HAP-1 (cell line): ENCODE measurements around the gene PEX5.
A peak's percentile ranks its signal among the peaks of the same experiment; 100 is the strongest.

Source experiments
- DNase-seq, 2 experiments: peaks; one replicate each; pipeline ENCODE4 v3.0.0-alpha.2; 2016 to 2020; ENCODE audit warnings: low spot score in 2 of 2
- H3K27me3 ChIP-seq: fragments of 250-450 bp; sonication (Bioruptor Pico); 2 replicates; pipeline ENCODE4 v1.5.1; 2020; ENCODE audit warnings: low read depth, mild to moderate bottlenecking, moderate library complexity
- H3K36me3 ChIP-seq: fragments of 250-450 bp; sonication (Bioruptor Pico); replicated peaks from 2 replicates; pipeline ENCODE4 v1.5.1; 2020; ENCODE audit warnings: mild to moderate bottlenecking
- H3K4me1 ChIP-seq: fragments of 250-450 bp; sonication (Bioruptor Pico); 2 replicates; pipeline ENCODE4 v1.5.1; 2020; ENCODE audit warnings: mild to moderate bottlenecking
- H3K4me3 ChIP-seq: fragments of 250-450 bp; sonication (Bioruptor Pico); 2 replicates; pipeline ENCODE4 v1.5.1; 2020; ENCODE audit warnings: mild to moderate bottlenecking, moderate library complexity
- H3K9me3 ChIP-seq: fragments of 250-450 bp; sonication (Bioruptor Pico); 2 replicates; pipeline ENCODE4 v1.5.1; 2020; ENCODE audit warnings: mild to moderate bottlenecking, moderate library complexity
- in situ Hi-C: fragments of 300-500 bp; cut with MboI; formaldehyde crosslinking; loops from 3 replicates; pipeline ENCODE4 v1.14.3; 2020; ENCODE audit warnings: low sequenced_read_pairs, inconsistent platforms, mixed read lengths

PEX5 gene

DNA sequence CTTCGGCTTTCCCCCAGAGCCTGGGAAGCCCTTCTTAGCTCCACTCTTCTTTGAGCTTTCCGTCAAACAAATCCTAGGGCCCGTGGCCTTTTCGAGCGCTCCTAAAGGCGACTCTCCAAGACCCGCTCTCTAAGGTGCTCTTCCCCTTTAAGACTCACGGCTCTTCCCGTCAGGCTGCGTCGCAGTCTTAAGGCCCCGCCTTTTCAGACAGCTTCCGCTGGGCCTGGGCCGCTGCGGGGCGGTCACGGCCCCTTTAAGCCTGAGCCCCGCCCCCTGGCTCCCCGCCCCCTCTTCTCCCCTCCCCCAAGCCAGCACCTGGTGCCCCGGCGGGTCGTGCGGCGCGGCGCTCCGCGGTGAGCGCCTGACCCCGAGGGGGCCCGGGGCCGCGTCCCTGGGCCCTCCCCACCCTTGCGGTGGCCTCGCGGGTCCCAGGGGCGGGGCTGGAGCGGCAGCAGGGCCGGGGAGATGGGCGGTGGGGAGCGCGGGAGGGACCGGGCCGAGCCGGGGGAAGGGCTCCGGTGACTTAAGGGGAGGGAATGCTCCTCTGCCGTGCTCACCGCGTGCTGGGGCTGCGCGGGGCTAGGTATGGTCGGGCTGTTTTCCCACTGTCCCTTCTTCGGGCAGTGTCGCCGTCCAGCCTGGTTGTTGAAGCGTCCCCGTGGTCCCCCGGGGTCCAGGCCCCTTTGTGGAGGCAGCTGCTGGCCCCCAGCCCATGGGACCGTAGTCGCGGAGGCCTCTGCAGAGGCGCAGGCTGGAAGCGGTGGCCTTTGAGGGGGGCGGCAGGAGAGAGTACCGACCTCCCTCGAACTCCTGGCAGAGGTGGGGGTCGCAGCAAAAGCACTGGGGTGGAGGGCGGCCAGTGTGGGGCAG, at the start of gene PEX5:
Gene PEX5, plus strand, starts transcription at position 289 of the 870 bp plus-strand sequence. CDS start 692 bp downstream, outside the sequence.
- Histone ChIP-seq H3K36me3 (peaks cover 29% of the 10 kb centered on the region), H3K4me1 (peaks cover 5% of the 10 kb centered on the region; the same call in 1 of the 2 replicates), H3K9me3 (no peaks in the 10 kb centered on the region), H3K4me3 (peak within 1 kb of the TSS; percentile 67), H3K27me3 (no peaks in the 10 kb centered on the region)
- in situ Hi-C loops: no loop called here
- peak; percentile 91 to 94 for DNase-seq

DNA sequence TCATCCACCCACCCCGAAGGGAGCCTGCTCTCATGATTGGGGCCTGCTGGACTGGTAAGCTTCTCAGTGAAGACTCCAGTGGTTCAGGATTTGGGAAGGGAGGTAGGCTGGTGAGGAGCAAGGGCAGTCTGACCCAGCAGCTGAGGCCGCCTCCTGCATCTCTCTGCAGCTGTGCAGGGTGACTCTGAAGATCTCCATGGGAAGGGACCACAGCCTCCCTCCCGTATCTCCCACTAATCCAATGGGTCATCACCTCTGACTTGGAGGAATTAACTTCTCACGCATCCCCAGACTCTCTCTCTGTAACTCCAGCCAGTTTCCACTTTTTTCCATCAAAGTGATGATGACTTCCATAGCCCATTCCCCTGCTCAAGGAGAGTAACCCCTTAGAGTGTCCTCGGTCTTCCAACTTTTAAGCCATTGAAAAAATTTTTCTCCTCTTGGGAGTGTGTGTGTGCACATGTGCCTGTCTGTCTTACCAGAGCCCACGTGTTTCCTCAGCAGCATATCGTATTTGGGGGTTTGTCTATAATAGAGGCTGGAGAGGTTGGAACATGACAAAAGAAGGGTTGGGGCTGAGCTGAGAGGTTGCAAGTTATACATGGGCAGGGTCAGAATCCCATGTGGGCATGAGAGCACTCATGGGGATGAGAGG, 48.0 kb upstream of the PEX5 start:
- in situ Hi-C loops: no loop called here
- Histone ChIP-seq H3K4me1 (no peaks in the 10 kb centered on the region), H3K9me3 (no peaks in the 10 kb centered on the region), H3K4me3 (no peak overlapping the region), H3K27me3 (no peaks in the 10 kb centered on the region), H3K36me3 (peaks cover 6% of the 10 kb centered on the region)
- DNase-seq: no peak

DNA sequence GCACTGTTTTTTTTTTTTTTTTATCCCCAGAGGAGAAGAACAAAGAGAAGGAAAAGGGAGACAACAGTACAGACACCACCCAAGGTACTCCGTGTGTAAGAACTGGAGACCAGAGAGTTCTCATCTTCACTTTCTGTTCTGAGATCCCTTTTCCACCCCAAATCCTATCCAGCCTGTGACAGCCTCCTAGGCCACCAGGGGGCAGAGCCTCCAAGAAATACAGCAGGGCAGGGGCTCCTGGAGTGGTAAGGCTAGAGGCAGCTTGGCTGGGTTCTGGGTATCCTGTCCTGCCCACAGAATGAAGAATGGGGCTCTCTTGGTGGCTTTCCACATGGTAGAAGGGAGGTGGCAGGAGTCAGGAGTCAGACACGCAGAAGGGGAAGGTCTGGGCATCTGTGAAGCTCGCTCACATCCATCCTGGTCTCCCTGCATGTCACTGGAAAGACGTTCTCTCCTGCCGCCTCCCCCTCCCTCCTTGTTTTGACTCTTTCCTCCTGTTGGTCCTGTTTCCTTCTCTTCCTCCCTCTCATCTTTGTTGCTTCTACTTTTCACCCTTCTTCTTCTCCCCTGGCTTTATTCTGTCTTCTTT, 47.3 kb upstream of the PEX5 start:
- Histone ChIP-seq H3K4me1 (no peaks in the 10 kb centered on the region), H3K36me3 (peaks cover 6% of the 10 kb centered on the region), H3K27me3 (no peaks in the 10 kb centered on the region), H3K4me3 (no peak overlapping the region), H3K9me3 (no peaks in the 10 kb centered on the region)
- peak; percentile 19 to 71 for DNase-seq
- in situ Hi-C loops: no loop called here

DNA sequence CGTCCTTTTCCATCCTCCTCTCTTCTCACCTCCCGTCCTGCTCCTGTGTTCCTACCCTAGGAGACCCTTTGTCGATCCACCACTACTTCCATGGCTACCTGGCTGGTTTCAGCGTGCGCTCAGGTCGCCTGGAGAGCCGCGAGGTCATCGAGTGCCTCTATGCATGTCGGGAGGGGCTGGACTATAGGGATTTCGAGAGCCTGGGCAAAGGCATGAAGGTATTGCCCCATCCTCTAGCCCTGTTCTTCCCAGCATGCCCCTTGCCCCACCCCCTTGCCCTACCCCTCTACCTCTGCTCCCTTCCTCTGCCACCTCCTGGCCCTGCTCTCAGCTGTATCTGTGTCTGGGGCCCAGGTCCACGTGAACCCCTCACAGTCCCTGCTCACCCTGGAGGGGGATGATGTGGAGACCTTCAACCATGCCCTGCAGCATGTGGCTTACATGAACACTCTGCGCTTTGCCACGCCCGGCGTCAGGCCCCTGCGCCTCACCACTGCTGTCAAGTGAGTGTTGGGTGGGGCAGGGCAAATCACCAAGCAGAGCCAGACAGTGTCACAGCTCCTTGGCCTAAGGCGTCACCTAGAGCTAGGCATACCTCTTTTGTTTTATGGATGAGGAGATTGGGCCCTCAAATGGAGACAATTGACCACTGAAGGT, 46.5 kb upstream of the PEX5 start:
- Histone ChIP-seq H3K36me3 (peaks cover 6% of the 10 kb centered on the region), H3K4me3 (no peak overlapping the region), H3K9me3 (no peaks in the 10 kb centered on the region), H3K4me1 (no peaks in the 10 kb centered on the region), H3K27me3 (no peaks in the 10 kb centered on the region)
- DNase-seq: no peak
- in situ Hi-C loops: no loop called here

DNA sequence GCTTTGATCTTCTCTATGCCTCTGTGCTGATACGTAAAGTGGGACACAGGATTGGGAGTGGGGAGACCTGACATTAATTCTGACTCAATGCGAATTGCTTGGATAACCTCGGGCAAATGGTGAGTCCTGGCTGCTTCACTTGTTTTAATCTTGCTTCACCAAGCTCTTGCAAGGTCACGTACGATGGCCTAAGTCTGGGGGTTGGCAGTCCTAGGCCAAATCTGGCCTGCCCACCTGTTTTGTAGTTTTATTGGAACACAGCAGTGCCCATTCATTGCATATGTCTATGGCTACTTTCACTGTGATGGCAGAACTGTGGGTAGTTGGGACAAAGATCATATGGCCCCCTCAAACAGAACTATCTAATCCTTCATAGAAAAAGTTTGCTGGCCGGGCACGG, 45.9 kb upstream of the PEX5 start:
- Histone ChIP-seq H3K36me3 (peaks cover 3% of the 10 kb centered on the region), H3K4me3 (no peak overlapping the region), H3K27me3 (no peaks in the 10 kb centered on the region), H3K9me3 (no peaks in the 10 kb centered on the region), H3K4me1 (no peaks in the 10 kb centered on the region)
- in situ Hi-C loops: no loop called here
- DNase-seq: no peak

DNA sequence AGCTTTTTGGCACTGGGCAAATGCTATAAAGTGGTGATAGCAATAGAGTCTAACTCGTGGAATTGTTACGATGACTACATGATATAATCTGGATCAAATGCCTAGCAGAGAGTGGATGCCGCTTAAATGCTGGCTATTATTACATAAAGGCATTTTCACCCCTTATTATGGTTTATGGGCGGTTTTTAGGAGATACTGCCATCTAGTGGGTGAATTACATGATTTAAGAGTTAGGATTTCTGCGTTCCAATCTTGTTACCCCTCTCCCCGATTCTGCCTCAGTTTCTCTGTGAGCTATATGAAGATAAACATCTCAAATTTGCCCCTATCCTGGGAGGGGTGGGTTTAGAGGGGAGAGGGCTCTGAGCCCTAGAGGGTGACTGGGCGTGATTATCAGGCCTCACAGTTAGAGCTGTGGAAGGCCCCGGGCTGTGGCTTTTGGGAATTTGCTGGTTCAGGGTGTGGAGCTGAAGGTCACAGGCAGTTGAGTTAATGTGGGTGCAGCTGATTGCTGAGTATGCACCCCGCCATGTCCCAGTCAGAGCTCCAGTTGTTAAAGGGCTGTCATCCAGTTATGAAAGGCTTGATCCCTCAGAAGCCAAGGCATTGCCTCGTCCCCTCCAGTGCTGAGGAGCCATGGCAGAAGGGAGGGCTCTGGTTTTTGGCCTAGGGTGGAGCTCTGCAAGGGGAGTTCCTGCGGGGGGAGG, 44.9 kb upstream of the PEX5 start:
- Histone ChIP-seq H3K27me3 (no peaks in the 10 kb centered on the region), H3K9me3 (no peaks in the 10 kb centered on the region), H3K36me3 (peaks cover 3% of the 10 kb centered on the region), H3K4me1 (no peaks in the 10 kb centered on the region), H3K4me3 (no peak overlapping the region)
- in situ Hi-C loops: no loop called here
- DNase-seq: peak in 1 of 2 experiments; percentile 26

DNA sequence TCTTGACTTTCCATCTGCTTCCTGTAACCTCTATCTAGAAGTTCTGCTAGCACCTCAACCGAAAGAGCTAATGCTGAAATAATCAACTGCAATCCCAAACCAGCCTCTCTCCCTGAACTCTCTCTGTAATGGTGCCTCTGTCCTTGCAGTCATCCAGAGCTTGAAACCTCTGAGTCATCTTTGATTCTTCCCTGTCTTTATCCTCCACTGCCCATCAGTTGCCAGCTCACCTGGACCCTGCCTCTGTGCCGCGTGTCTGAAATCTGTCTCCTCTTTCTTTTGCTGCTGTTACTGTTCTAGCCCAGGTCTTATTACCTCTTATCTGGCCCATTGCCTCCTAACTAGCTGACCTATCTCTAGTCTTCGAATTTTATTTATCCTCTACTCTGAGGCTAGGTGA, 43.8 kb upstream of the PEX5 start:
- in situ Hi-C loops: no loop called here
- DNase-seq: no peak
- H3K36me3 ChIP-seq: peaks cover 3% of the 10 kb centered on the region
- H3K4me3 ChIP-seq: no peak overlapping the region
- no peaks in the 10 kb centered on the region for H3K27me3 ChIP-seq
- no peaks in the 10 kb centered on the region for H3K9me3 ChIP-seq
- no peaks in the 10 kb centered on the region for H3K4me1 ChIP-seq

DNA sequence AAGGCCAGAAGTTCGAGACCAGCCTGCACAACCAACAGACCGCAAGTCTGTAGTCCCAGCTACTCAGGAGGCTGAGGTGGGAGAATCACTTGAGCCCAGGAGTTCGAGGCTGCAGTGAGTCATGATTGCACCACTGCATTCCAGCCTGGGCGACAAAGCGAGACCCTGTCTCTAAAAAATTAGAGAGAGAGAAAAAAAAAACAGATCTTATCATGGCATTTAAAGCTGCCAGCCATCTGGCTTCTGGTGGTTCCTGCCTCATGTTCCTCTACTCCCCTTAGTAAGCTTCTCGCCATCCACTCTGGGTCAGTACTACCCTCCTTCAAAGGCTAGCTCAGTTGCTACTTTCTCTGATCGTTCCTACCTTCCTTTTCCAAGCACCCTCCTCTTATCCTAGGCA, 43.3 kb upstream of the PEX5 start:
- peaks cover 3% of the 10 kb centered on the region for H3K36me3 ChIP-seq
- H3K4me1 ChIP-seq: no peaks in the 10 kb centered on the region
- no peak for DNase-seq
- no peak overlapping the region for H3K4me3 ChIP-seq
- H3K27me3 ChIP-seq: no peaks in the 10 kb centered on the region
- no peaks in the 10 kb centered on the region for H3K9me3 ChIP-seq
- in situ Hi-C loops: no loop called here

DNA sequence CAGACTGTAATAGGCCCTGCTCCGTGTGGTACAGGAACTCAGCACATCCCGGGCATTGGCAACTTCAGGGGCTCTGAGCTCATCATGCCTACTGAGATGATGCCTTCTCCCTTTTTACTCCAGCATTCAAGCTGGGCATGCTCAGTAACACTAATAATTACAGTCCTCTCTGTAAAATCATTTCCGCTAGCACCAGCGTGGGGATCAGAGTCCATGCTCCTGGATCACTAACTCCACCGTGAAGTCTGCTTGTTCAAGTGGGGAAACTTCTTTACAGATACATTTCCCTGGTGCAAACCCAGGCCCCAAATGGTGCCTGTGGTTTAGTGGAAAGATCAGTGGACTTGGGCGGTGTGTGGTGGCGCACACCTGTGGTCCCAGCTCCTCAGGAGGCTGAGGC, 42.6 kb upstream of the PEX5 start:
- Histone ChIP-seq H3K4me3 (no peak overlapping the region), H3K27me3 (no peaks in the 10 kb centered on the region), H3K4me1 (no peaks in the 10 kb centered on the region), H3K36me3 (peaks cover 3% of the 10 kb centered on the region; the same call in 1 of the 2 replicates), H3K9me3 (no peaks in the 10 kb centered on the region)
- in situ Hi-C loops: no loop called here
- no peak for DNase-seq

DNA sequence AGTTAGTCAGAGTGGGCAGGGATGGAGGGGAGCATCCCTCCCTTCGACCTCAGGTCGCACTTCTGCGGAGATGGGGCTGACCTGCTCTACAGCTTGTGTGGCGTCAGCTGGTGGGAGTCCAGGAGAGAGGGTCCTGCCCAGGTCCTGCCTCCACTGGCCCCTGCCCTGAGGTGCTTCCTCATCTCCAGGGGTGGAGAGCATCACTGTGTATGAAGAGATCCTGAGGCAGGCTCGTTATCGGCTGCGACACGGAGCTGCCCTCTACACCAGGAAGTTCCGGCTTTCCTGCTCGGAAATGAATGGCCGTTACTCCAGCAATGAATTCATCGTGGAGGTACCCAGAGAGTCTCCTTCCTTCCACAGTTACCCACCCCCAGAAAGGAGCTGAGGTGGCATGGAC, 39.1 kb upstream of the PEX5 start:
- Histone ChIP-seq H3K36me3 (no peaks in the 10 kb centered on the region; the same call in 1 of the 2 replicates), H3K9me3 (no peaks in the 10 kb centered on the region), H3K4me3 (no peak overlapping the region), H3K27me3 (no peaks in the 10 kb centered on the region), H3K4me1 (no peaks in the 10 kb centered on the region)
- in situ Hi-C loops: no loop called here
- no peak for DNase-seq

DNA sequence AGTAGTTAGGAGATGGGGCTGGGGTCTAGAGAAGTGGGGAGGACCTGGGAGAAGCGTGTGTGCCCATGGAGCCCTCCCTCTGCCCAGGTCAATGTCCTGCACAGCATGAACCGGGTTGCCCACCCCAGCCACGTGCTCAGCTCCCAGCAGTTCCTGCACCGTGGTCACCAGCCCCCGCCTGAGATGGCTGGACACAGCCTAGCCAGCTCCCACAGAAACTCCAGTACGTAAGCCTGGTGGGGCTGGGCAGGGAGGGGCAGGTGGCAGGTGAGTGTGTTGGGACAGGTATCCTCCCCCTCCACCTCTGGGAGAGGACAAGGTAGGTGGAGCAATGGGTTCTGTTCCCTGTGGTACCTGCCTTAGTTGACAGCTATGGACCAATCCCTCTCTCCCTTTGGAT, 38.6 kb upstream of the PEX5 start:
- no peak for DNase-seq
- Histone ChIP-seq H3K27me3 (no peaks in the 10 kb centered on the region), H3K9me3 (no peaks in the 10 kb centered on the region), H3K36me3 (no peaks in the 10 kb centered on the region; the same call in 1 of the 2 replicates), H3K4me1 (no peaks in the 10 kb centered on the region), H3K4me3 (no peak overlapping the region)
- in situ Hi-C loops: no loop called here

DNA sequence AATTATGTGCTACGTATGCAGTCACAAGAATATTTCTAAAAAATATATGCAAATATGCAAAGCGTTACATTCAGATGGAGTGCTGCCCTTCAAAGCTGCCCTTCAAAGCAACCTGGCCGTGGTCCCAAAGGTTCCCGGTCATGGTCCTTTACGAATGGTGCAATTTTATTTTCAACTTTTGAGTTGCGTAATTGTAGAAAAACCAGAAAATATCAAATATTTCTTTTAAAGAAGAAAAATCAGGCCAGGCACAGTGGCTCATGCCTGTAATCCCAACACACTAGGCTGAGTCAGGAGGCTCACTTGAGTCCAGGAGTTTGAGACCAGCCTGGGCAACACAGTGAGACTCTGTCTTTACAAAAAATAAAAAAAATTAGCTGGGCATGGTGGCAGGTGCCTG, 38.0 kb upstream of the PEX5 start:
- no peaks in the 10 kb centered on the region; the same call in 1 of the 2 replicates for H3K36me3 ChIP-seq
- H3K9me3 ChIP-seq: no peaks in the 10 kb centered on the region
- in situ Hi-C loops: no loop called here
- H3K27me3 ChIP-seq: no peaks in the 10 kb centered on the region
- DNase-seq: no peak
- H3K4me3 ChIP-seq: no peak overlapping the region
- H3K4me1 ChIP-seq: no peaks in the 10 kb centered on the region

DNA sequence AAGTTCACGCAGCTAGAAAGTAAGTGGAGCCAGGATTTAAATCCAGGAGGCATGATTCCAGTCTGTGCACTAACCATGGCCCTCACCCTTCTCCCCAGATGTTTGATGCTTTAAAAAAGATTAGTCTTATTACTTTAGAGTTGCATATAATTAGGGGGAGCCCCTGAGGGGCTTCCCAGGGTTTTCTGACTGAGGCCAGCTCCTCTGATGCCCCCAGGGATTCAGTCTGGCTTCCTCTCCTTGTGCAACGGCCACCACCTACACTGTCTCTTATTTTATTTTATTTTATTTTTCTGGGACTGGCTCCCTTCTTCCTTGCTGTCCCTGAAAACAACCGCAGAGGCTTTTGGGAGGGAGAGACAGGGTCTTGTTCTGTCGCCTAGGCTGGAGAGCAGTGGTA, 36.7 kb upstream of the PEX5 start:
- Histone ChIP-seq H3K4me1 (no peaks in the 10 kb centered on the region), H3K27me3 (no peaks in the 10 kb centered on the region), H3K36me3 (no peaks in the 10 kb centered on the region; the same call in 1 of the 2 replicates), H3K4me3 (no peak overlapping the region), H3K9me3 (no peaks in the 10 kb centered on the region)
- no peak for DNase-seq
- in situ Hi-C loops: no loop called here
